ENCODE measurements around the gene CDH16.

DNA sequence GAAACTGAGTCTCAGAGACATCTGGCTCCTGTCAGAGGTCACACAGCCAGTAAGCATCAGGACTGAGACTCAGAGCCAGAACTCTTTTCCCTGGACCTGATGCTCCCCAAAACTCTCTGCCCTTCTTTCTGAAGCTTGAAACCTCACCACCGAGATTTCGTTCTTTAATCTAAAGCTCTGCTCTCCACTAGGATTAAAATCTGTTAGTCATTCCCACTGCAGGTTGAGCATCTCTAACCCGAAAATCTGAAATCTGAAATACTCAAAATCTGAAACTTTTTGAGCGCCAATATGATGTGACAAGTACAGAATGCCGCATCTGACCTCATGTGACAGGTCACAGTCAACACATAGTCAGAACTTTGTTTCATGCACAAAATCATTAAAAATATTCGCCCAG lies 2.2 kb downstream of the CDH16 start:
- TF ChIP-seq, protein P1, sequence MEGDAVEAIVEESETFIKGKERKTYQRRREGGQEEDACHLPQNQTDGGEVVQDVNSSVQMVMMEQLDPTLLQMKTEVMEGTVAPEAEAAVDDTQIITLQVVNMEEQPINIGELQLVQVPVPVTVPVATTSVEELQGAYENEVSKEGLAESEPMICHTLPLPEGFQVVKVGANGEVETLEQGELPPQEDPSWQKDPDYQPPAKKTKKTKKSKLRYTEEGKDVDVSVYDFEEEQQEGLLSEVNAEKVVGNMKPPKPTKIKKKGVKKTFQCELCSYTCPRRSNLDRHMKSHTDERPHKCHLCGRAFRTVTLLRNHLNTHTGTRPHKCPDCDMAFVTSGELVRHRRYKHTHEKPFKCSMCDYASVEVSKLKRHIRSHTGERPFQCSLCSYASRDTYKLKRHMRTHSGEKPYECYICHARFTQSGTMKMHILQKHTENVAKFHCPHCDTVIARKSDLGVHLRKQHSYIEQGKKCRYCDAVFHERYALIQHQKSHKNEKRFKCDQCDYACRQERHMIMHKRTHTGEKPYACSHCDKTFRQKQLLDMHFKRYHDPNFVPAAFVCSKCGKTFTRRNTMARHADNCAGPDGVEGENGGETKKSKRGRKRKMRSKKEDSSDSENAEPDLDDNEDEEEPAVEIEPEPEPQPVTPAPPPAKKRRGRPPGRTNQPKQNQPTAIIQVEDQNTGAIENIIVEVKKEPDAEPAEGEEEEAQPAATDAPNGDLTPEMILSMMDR (IDR thresholded peaks at IDR 0.05; ENCODE audit: insufficient read depth, low read length) = no peak
- TF ChIP-seq POLR2AphosphoS5 (IDR thresholded peaks at IDR 0.05; ENCODE audit: low read depth) = no peak

All from HL-60 (cell line).